H1 (cell line): ENCODE data around the gene PPIF. TPM values are rescaled to one million over a fixed set of nuclear protein-coding genes. Genes with fewer than 3 reads are reported as not detected.

Experiments used
- CHD1 ChIP-seq: IDR thresholded peaks from 2 replicates; pipeline ENCODE4 v1.6.1; 2012; ENCODE audit warnings: low read depth, low read length, improper control_type of control experiment
- CHD2 ChIP-seq: IDR thresholded peaks from 2 replicates; pipeline ENCODE4 v1.6.1; 2012; ENCODE audit warnings: low read length, improper control_type of control experiment
- E2F6 ChIP-seq: IDR thresholded peaks from 2 replicates; pipeline ENCODE4 v1.6.1; 2012; ENCODE audit warnings: inconsistent platforms
- EP300 ChIP-seq, 2 experiments: IDR thresholded peaks; 1 replicate in 1 of 2; 2 replicates in 1 of 2; pipeline ENCODE4 v1.6.1; 2011 to 2012; ENCODE audit warnings: low read depth in 2 of 2, low read length in 2 of 2, mild to moderate bottlenecking in 2 of 2, borderline replicate concordance in 1 of 2, inconsistent platforms in 1 of 2, moderate library complexity in 1 of 2
- GABPA ChIP-seq: IDR thresholded peaks from 2 replicates; pipeline ENCODE4 v1.6.1; 2011; ENCODE audit warnings: mild to moderate bottlenecking, low read length, moderate library complexity, borderline replicate concordance; ENCODE audit not compliant: insufficient read depth
- POLR2A ChIP-seq, 2 experiments: IDR thresholded peaks; 1 replicate in 1 of 2; 2 replicates in 1 of 2; pipeline ENCODE4 v1.6.1; 2011; ENCODE audit warnings: low read depth in 2 of 2, low read length in 2 of 2, mild to moderate bottlenecking in 2 of 2; ENCODE audit errors: control extremely low read depth in 1 of 2
- SIN3A ChIP-seq, 2 experiments: IDR thresholded peaks in 1 of 2; conservative IDR thresholded peaks in 1 of 2; 2 replicates each; pipeline ENCODE4 v1.6.1; 2011 to 2012; ENCODE audit warnings: low read length in 2 of 2, improper control_type of control experiment in 1 of 2, low read depth in 1 of 2, mild to moderate bottlenecking in 1 of 2
- SRF ChIP-seq: IDR thresholded peaks from 2 replicates; pipeline ENCODE4 v1.6.1; 2011; ENCODE audit warnings: mild to moderate bottlenecking, low read depth, low read length, moderate library complexity
- polyA plus RNA-seq, 7 experiments: library from polyadenylated mRNA; depleted of rRNA in 3 of 7; stranded (reverse) in 5 of 7; unstranded in 2 of 7; fragments of >200 nt in 5 of 7; fragments of 200-250 nt in 2 of 7; gene quantifications; 1 replicate in 5 of 7; 2 replicates in 1 of 7; 4 replicates in 1 of 7; pipeline versions ENCODE4 v1.2.1 to v1.2.3, GENCODE V29; 2011 to 2013; ENCODE audit warnings: missing spikeins in 2 of 7, mixed read lengths in 2 of 7
- total RNA-seq: library from RNA; stranded (reverse); fragmentation: NEBNext Ultra II Directional; extraction: Animal tissue kit (Norgen Biotek cat#: 25700); gene quantifications from 2 replicates; pipeline ENCODE4 v1.2.1, GENCODE V29; 2021

Gene PPIF
- total and polyA plus RNA-seq, 2 of the 8 experiments (the other 6 are each of a cell fraction or from before 2014, with no cell fraction given) = 70.2 to 77.6 TPM

- TF ChIP-seq E2F6 (no peak), POLR2A (IDR thresholded peaks at IDR 0.05; ENCODE audit: control extremely low read depth in 1 of 2, low read depth in 2 of 2, low read length in 2 of 2) (no peak), CHD1 (no peak), GABPA (no peak), SRF (no peak), CHD2 (no peak), SIN3A (conservative IDR thresholded peaks at IDR 0.05 in 1 of 2, IDR thresholded peaks at IDR 0.05 in 1 of 2; ENCODE audit: low read depth in 1 of 2, low read length in 2 of 2) (no peak), EP300 (IDR thresholded peaks at IDR 0.05; ENCODE audit: borderline replicate concordance in 1 of 2, low read depth in 2 of 2, low read length in 2 of 2) (no peak)
- TF ChIP-seq, all 59 proteins: peak for 0
Observed at GRCh38 chr10:79384773-79385391, 37.6 kb downstream of the PPIF start (continued).
